ENCODE data around the gene TBL1Y.
"Not testable (repeated sequence)": the region's sequence is repeated elsewhere in the genome, so short reads cannot be mapped to it uniquely, and the experiment has no call there.

- TF ChIP-seq CTCF (conservative IDR thresholded peaks at IDR 0.05; ENCODE audit: low read depth, low read length); CEBPB (IDR thresholded peaks at IDR 0.05; ENCODE audit: low read depth, low read length); RCOR1 (IDR thresholded peaks at IDR 0.05; ENCODE audit: insufficient replicate concordance, low read length); ELK1 (IDR thresholded peaks at IDR 0.05; ENCODE audit: borderline replicate concordance, low read depth, low read length): not testable (repeated sequence)
These were observed 2.5 kb upstream of the TBL1Y start for GRCh38 chrY:6908021-6908420.

Data from IMR-90 (cell line).